Stimulated activated CD4-positive, alpha-beta T cell treated with anti-CD3 and anti-CD28 coated beads, Interleukin-1b, Interleukin-23, amount 100 ng/mL, for 1 hour (primary cell): ENCODE data around the gene PKD1.
A peak's percentile ranks its signal among the peaks of the same experiment; 100 is the strongest.

ENCODE experiments used
- DNase-seq, 2 donors: peaks; one replicate each; pipeline ENCODE4 v3.0.0-alpha.2; 2020; ENCODE audit warnings: low read depth in 2 of 2

PKD1 gene

GRCh38 chr16:2170080-2170479, 34.4 kb upstream of the PKD1 start:
- no peak for DNase-seq

DNA sequence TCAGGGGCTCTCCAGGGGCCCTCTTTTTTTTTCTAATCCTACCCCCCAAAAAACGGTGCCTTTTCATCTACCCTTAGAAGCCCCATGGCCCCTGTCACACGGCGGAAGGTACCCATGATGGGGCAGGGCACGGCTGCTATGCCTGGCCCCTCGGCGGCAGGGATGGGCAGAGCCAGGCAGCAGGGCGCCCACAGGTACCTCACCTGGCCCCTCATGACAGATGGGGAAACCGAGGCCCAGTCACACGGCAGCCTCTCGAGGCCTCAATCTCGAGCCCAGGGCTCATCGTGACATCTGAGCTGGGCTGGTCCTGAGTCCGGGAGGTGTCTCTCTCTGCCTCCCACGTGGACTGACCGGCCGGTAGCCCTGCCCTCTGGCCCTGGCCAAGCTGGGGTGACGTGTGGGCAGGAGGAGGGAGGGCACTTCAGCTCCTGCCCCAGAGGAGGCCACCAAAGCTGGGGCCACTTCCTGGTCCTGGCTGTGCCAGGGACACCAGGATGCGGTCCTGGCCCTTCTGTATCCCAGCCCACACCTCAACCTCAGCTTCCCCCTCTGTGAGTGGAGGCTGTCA, 31.5 kb upstream of the PKD1 start:
- DNase-seq, result no peak

- DNase-seq, result no peak
These were observed 30.8 kb upstream of the PKD1 start for GRCh38 chr16:2166263-2167067.

- DNase-seq, result no peak
These were observed 30.2 kb upstream of the PKD1 start for GRCh38 chr16:2165861-2166260.

DNA sequence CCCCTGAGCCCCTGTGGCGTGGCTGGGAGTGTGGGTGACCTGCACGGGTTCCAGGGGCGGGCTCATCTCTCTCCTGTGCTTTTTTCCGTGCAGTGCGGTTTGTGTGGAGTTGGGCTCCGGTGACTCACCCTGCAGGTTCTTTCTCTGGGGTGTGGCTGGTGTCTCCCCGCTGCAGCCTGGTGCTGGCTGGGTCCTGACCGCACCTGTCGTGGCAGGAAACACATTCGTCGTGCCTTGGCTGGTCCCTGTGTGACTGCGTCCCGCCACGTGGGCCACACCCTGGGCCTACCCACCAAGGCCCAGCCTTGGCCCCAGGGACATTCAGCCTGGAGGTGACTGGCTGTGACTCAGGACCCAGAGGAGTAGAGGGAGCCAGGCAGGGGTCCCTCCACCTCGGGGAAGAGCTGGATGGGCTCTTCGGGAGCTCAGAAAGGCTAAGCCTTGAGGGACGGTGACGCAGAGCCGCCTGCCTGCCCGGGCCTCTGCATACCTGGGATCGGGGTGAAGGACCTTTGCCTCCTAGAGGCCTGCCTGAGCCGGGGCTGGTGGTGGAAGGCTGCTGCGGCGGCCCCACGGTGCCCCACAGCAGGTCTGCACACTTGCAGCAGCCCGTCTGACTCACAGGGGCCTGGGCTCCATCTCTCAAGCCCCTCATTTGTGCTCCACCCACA, 27.6 kb upstream of the PKD1 start:
- no peak for DNase-seq

DNA sequence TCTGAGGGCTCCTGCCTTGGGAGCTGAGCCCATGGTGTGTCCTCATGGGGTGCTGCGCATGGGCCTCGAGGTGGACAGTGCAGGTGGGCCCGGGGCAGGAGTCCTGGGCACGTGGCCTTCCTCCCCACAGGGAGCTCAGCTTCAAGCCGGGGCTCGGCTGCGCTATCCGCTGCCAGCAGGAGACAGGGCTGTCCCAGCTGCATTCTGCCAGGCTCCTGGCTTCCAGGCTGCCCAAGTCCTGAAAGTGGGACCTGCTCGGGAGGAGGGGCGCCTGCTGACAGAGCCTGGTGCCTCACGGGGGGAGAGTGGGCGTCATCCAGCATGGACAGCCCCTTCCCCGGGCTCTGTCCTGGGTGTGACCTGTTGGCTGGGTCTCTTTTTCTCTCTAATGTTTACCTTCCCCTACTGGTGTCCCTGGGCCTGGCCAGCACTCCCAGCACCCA, 27.0 kb upstream of the PKD1 start:
- no peak for DNase-seq

GRCh38 chr16:2161911-2162310, 26.2 kb upstream of the PKD1 start:
- no peak for DNase-seq

DNA sequence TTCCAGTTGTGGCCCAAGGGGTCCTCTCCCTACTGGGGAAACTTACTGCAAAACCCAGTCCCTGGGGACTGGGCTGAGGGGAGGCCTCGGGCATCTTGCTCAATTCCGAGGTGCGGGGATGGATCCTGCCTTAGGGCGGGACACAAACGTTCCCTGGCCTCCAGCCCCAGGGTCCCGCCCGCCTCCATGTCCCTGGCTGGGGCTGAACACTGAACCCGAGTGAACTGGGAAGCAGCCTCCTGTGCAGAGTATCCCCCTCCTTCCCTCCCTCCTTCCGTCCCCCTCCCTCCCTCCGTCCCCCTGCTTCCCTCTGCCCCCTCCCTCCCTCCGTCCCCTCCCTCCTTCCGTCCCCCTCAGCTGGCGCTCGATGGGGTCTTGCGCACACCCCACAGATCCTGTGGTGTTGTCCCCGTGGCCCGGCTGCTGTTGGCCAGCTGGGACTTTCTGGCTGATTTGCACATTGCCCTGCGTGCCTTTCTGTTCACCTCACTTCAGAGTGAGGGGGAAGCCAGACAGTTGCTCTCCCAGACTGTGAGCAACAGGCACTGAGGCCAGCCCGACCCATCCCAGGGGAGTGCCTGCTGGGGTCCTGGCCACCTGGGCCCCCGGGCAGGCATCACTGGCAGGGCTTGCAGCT, 25.3 kb upstream of the PKD1 start:
- DNase-seq, result no peak

DNA sequence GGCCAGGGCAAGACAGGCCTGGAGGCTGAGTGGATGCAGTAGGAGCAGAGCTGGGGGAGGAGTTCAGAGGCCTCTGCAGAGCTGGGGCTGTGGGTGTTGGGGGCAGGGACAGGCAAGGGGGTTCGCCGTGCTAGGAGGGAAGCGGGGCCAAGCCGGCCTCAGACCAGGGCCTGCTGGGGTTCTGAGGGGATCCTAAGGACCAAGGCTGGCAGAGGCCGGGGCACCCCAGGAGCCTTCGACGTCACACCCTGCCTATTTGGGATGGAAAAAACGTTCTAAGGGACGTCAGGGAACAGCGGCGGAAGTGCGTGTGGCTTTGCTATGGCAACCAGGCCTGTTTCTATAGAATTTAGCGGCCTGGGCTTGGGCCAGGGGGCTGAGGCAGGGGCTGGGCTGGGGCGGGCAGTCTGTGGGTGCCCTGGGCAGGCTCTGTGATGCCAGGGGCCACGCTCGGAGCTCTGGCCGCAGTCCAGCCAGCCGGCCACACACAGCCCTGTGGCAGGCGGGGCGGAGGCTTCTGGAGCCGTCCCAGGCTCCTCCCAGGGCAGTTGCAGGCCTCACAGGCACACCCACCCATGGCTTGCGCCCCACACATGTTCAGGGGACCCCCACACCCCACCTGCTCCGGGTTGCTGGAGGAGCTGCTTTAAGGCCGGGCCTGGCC, 23.6 kb upstream of the PKD1 start:
- DNase-seq, result no peak

GRCh38 chr16:2158262-2158638, 22.6 kb upstream of the PKD1 start:
- DNase-seq, result no peak

- no peak for DNase-seq
These were observed 22.0 kb upstream of the PKD1 start for GRCh38 chr16:2157480-2158261.

GRCh38 chr16:2156849-2157224, 21.1 kb upstream of the PKD1 start:
- no peak for DNase-seq

DNA sequence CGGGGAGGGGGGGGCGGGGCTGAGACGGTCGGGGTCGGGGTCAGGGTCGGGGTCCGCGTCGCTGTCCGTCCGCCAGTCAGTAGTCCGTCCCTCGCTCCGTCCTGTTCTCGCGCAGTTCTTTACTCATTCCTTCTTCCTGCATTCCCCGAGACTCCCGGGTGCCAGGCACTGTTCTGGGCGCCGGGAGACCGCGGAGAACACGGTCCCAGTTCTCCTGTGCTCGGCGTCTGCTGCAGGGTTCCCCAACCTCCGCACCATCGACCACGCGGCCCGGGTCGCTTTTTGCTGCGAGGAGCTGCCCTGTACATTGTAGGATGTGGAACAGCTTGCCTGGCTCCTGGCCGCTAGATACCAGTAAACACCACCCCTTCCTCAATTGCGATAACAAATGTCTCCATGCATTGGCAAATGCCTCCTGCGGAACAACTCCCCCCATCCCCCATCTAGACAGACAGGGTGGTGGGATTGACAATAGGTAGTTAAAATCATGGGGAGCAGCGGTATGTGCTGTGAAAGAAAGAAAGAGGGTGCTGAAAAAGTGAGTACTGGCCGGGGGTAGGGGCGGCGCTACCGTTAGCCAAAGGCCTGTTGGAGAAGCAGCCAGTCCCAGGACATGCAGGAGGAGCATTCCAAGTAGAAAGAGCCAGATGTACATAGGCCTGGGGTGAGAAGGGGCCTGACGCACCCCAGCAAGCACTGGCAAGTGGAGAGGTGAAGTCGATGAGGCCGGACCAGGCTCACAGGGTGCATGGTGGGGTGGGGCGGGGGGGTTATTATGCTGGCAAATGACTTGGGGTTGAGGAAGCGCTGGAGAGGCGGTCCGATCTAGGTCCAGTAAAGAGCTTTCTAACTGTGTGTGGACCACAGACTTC, 20.5 kb upstream of the PKD1 start:
- no peak for DNase-seq

DNA sequence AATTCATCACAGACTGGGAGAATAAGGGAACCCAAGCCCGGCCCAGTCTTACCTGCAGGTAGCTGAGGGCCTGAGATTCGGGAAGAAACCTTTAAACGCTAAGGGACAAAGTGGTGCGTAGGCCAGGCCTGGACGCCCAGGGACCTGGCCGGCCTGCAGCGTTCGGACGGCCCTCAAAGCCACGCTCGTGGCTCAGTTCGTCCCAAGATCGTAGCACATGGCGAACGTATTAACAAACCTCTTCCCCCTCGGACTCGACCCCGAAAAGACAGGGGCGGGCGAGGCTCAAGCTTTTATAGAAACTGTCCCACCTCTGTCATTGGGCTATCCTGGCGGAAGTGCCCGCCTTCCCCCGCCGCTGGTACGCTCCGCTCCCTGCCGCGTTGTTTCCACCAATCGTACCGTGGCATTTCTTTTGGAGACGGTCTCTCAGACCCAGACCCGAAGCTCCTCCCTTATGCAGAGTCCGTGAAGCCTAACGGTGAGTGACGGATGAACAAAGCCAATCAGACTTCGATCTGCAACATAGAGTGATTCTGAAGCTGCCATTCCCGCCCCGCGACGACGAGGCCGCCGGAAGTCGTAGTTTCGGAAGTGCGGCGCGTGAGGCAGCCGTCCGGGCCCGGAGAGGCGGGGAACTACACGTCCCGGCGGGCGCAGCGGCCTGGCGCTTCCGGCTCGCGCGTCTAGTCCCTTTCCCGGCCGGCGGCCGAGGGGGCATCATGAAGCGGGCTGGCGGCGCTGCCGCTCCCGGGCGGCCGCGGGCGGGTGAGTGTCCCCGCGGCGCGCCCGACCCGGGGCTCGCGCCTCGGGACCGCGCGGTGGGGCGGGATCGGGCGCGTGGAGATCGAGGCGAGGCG, 19.6 kb upstream of the PKD1 start, which contains the start of gene TRAF7:
Gene TRAF7, plus strand, starts transcription at position 692 of the 860 bp plus-strand sequence. CDS start 8,139 bp downstream, outside the sequence.
- peak; percentile 88 to 95 for DNase-seq

GRCh38 chr16:2154533-2155090, 18.9 kb upstream of the PKD1 start:
- DNase-seq, result no peak

DNA sequence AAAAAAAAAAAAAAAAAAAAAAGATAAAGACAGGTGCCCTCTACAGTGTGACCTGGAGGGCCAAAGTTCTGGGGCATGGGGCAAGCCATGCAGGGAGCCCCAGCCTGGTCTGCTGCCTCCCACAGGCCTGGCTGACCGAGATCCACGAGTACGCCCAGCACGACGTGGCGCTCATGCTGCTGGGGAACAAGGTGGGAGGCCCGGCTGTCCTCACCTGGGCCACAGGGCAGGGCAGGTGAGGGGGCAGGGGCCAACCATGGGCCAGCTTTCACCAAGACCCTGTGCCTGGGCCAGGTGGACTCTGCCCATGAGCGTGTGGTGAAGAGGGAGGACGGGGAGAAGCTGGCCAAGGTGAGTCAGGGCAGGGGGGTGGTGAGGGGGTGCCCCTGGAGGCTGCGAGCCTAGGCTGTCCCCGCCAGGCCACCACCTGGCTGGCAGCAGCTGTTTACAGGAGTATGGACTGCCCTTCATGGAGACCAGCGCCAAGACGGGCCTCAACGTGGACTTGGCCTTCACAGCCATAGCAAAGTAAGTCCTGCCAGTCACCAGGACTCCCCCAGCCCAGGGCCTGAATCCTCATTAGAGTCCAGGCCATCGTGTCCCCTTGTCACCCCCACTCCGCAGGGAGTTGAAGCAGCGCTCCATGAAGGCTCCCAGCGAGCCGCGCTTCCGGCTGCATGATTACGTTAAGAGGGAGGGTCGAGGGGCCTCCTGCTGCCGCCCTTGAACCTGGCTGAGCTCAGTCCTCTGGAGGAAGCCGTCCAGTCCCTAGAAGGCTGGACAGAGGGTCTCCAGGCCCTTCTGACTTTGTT, 17.2 kb upstream of the PKD1 start:
- DNase-seq, result no peak

DNA sequence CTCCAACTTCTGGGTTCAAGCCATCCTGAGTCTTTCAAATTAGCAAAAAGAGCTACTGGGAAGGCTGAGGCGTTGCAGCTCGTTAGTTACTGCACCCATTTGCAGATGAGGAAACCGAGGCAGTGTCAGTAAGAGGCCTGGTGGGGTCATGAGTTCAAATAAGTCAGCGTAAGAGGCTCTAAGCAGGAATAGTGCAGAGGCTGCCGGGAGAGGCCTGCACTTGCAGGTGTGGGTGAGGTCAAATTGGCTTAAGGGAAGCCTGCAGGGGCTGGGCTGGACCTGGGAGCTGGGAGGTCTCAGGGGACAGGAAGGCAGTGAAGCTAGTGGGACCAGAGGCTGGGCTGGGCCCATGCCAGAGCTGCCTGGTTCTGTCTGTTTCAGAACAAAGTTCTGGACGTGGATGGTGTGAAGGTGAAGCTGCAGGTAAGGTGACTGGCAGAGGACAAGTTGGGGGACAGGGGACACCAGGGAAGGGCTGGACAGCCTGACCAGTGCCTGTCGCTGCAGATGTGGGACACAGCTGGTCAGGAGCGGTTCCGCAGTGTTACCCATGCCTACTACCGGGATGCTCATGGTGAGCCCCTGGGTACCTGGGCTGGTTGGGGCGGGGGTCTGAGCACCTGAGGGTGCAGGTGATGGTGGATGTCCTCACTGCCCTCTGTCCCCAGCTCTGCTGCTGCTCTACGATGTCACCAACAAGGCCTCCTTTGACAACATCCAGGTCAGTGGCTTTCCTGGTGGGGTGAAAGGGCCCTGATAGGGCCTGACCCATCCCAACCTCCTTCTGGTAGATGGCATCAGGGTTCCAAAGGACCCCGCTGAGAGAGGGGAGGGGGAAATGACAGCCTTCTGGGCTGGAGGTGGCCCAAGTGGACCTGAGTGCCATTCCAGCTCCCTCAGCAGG, 15.7 kb upstream of the PKD1 start:
- no peak for DNase-seq
